Esophagus squamous epithelium (tissue), 5 donors: ENCODE data around the gene MYL1. TPM values are rescaled to one million over a fixed set of nuclear protein-coding genes. Genes with fewer than 3 reads are reported as not detected.

Source experiments
- DNase-seq: peaks from one replicate; lab custom pipeline; 2025; lab: John Stamatoyannopoulos, UW
- H3K27ac ChIP-seq, 4 donors: fragments of 200-600 bp; sonication (generic); one replicate each; pipeline ENCODE4 v1.5.1; 2016 to 2019; ENCODE audit warnings: mild to moderate bottlenecking in 1 of 4
- H3K27me3 ChIP-seq, 4 donors: fragments of 200-600 bp; sonication (generic); 1 replicate in 3 of 4; 2 replicates in 1 of 4; pipeline versions ENCODE4 v1.5.1 to v1.6.0; 2017 to 2021; ENCODE audit warnings: antibody characterized with exemption in 1 of 4
- H3K36me3 ChIP-seq, 3 donors: fragments of 200-600 bp; sonication (generic); one replicate each; pipeline ENCODE4 v1.5.1; 2016 to 2019
- H3K4me1 ChIP-seq, 3 donors: fragments of 200-600 bp; sonication (generic); one replicate each; pipeline ENCODE4 v1.5.1; 2017 to 2019
- H3K4me3 ChIP-seq, 4 donors: fragments of 200-600 bp; sonication (generic); 1 replicate in 3 of 4; 2 replicates in 1 of 4; pipeline ENCODE4 v1.5.1; 2016 to 2019; ENCODE audit warnings: mild to moderate bottlenecking in 2 of 4, moderate library complexity in 1 of 4
- H3K9me3 ChIP-seq, 3 donors: fragments of 200-600 bp; sonication (generic); one replicate each; pipeline ENCODE4 v1.5.1; 2016 to 2019
- CTCF ChIP-seq, 6 experiments: fragments of 450-650 bp in 4 of 6; fragments of 200-600 bp in 2 of 6; sonication (generic) in 2 of 6; IDR thresholded peaks; one replicate each; pipeline ENCODE4 v1.5.1; 2016 to 2019; ENCODE audit warnings: antibody characterized with exemption in 6 of 6, mild to moderate bottlenecking in 4 of 6, moderate library complexity in 4 of 6
- POLR2A ChIP-seq, 4 donors: fragments of 450-650 bp; IDR thresholded peaks; one replicate each; pipeline ENCODE4 v1.6.1; 2017; ENCODE audit warnings: antibody characterized with exemption in 4 of 4, mild to moderate bottlenecking in 4 of 4, moderate library complexity in 3 of 4
- WGBS, 2 donors: methylation state at CpG; one replicate each; pipeline ENCODE4 v1.1.5; 2018; 5-methylcytosine and 5-hydroxymethylcytosine counted together
- intact Hi-C: fragments of 100-400 bp; cut with DNase I; formaldehyde crosslinking; loops from one replicate; pipeline ENCODE4 v1.15.0; 2022
- total RNA-seq, 4 donors: library from RNA; depleted of rRNA; stranded (reverse); fragments of >200 nt; gene quantifications; one replicate each; pipeline ENCODE4 v1.1.0, GENCODE V29; 2016
- donor health status: DM: yes; HTN: yes; CAD: no.

MYL1 gene
- total RNA-seq, 4 donors from 2014 or later, result not detected

- Histone ChIP-seq H3K36me3 (no peaks in the 10 kb centered on the region), H3K27ac (no peak overlapping the region), H3K9me3 (peaks cover 0 to 3% (median 0%) of the 10 kb centered on the region in 3 donors), H3K4me1 (no peaks in the 10 kb centered on the region), H3K4me3 (no peak overlapping the region), H3K27me3 (no peaks in the 10 kb centered on the region)
- DNase-seq, result no peak
- WGBS, 2 donors, result 40 to 46% methylated on average over 2 of the region's 2 CpGs
- intact Hi-C loops, result no loop called here
- no peak for TF ChIP-seq CTCF (IDR thresholded peaks at IDR 0.05)
- no peak for TF ChIP-seq POLR2A (IDR thresholded peaks at IDR 0.05)
These were observed 22.2 kb upstream of the MYL1 start for GRCh38 chr2:210337159-210337558.

GRCh38 chr2:210324906-210325305, 9.9 kb upstream of the MYL1 start:
- Histone ChIP-seq H3K4me1 (no peaks in the 10 kb centered on the region), H3K27me3 (no peaks in the 10 kb centered on the region), H3K27ac (no peak overlapping the region), H3K36me3 (no peaks in the 10 kb centered on the region), H3K4me3 (no peak overlapping the region), H3K9me3 (no peaks in the 10 kb centered on the region)
- 86 to 89% methylated on average over 9 of the region's 9 CpGs for WGBS, 2 donors
- TF ChIP-seq CTCF (IDR thresholded peaks at IDR 0.05), result no peak
- TF ChIP-seq POLR2A (IDR thresholded peaks at IDR 0.05), result no peak
- intact Hi-C loops, result no loop called here
- DNase-seq, result no peak

GRCh38 chr2:210324458-210324857, 9.5 kb upstream of the MYL1 start:
- no peaks in the 10 kb centered on the region for H3K27me3 ChIP-seq
- 61 to 64% methylated on average over 4 of the region's 4 CpGs for WGBS, 2 donors
- no peaks in the 10 kb centered on the region for H3K9me3 ChIP-seq
- no peak for DNase-seq
- no peaks in the 10 kb centered on the region for H3K36me3 ChIP-seq
- no peak overlapping the region for H3K27ac ChIP-seq
- H3K4me1 ChIP-seq, result no peaks in the 10 kb centered on the region
- intact Hi-C loops, result no loop called here
- no peak for TF ChIP-seq POLR2A (IDR thresholded peaks at IDR 0.05)
- TF ChIP-seq CTCF (IDR thresholded peaks at IDR 0.05), result no peak
- no peak overlapping the region for H3K4me3 ChIP-seq

DNA sequence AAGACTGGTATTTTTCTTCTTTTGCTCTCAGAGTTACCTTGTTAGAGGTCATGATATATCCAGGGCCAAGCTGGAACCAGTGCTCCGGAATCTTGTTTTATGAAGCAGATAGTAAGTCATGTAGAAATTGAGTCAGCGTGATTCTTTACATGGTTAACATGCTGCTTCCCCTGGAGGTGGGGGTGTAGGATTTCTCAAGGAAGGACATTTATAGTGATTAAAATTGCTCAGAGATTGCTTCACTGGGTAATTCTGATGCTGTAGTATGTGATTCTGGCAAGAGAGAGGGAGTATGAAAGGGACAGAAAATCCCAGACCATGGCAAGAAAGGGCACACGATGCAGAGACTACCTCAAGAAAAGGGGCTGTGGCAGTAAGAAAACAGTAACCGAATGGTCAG, 8.0 kb upstream of the MYL1 start:
- intact Hi-C loops, result no loop called here
- Histone ChIP-seq H3K4me1 (no peaks in the 10 kb centered on the region), H3K27ac (no peak overlapping the region), H3K4me3 (no peak overlapping the region), H3K9me3 (no peaks in the 10 kb centered on the region), H3K27me3 (no peaks in the 10 kb centered on the region), H3K36me3 (no peaks in the 10 kb centered on the region)
- TF ChIP-seq CTCF (IDR thresholded peaks at IDR 0.05), result no peak
- no peak for TF ChIP-seq POLR2A (IDR thresholded peaks at IDR 0.05)
- 85 to 91% methylated on average over 4 of the region's 4 CpGs for WGBS, 2 donors
- no peak for DNase-seq

DNA sequence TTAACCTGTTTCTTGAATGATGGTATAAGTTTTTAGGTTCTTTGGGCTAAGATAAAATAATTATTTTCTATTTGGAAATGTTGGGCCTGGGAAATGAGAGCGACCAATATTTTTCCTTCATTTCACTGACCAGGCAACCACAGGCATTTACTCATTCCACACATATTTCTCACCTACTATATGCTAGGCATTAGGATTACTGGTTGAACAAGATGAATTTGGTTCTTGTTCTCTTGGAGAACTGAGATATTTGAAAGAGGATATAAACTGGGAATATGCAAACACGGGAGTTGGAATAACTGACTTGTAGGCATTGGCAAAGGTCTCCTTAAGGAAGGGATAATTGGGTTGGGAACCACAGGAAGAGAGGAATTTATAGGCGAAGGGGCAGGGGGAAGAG, 3.9 kb upstream of the MYL1 start:
- DNase-seq, result no peak
- H3K4me1 ChIP-seq, result no peaks in the 10 kb centered on the region
- WGBS, 2 donors, result 67 to 74% methylated on average over 3 of the region's 3 CpGs
- TF ChIP-seq CTCF (IDR thresholded peaks at IDR 0.05) (no peak), POLR2A (IDR thresholded peaks at IDR 0.05) (no peak)
- intact Hi-C loops, result no loop called here
- no peak overlapping the region for H3K27ac ChIP-seq
- H3K9me3 ChIP-seq, result no peaks in the 10 kb centered on the region
- no peaks in the 10 kb centered on the region for H3K36me3 ChIP-seq
- no peaks in the 10 kb centered on the region for H3K27me3 ChIP-seq
- H3K4me3 ChIP-seq, result no peak overlapping the region
